Daoy (cell line): ENCODE results near the gene HMGB1. TPM values are rescaled to one million over a fixed set of nuclear protein-coding genes. Genes with fewer than 3 reads are reported as not detected.

Source experiments
- total RNA-seq: library from RNA; depleted of rRNA; stranded (reverse); fragments of >200 nt; shearing (Covaris generic); gene quantifications from 2 replicates; pipeline ENCODE4 v1.2.3, GENCODE V29; 2014; rRNA removed

Gene HMGB1
- total RNA-seq, 1 experiment from 2014 or later: 814 TPM

Other genes starting within 250 kb of the HMGB1 start
- 14.3 and 21.8 TPM in 2 replicates for gene KATNAL1, start 158.4 kb downstream of the HMGB1 start, total RNA-seq
- not detected in 2 replicates for gene UBE2L5, start 43.4 kb downstream of the HMGB1 start, total RNA-seq
- gene USPL1, start 152.0 kb upstream of the HMGB1 start, total RNA-seq: 17.5 and 23.5 TPM in 2 replicates